Right renal cortex interstitium (tissue), 3 donors: ENCODE measurements around the gene DCDC2B. TPM values are rescaled to one million over a fixed set of nuclear protein-coding genes. Genes with fewer than 3 reads are reported as not detected.

Source experiments
- DNase-seq, 3 donors: peaks; one replicate each; pipeline ENCODE4 v3.0.0-alpha.2; 2013; ENCODE audit warnings: low read depth in 3 of 3, low spot score in 2 of 3
- polyA plus RNA-seq, 3 donors: library from polyadenylated mRNA; unstranded; fragments of 120-200 nt; gene quantifications; one replicate each; pipeline ENCODE4 v1.2.1, GENCODE V29; 2013; ENCODE audit not compliant: insufficient read length in 3 of 3

The DCDC2B gene
- polyA plus RNA-seq, 3 donors, result 0.37 to 0.74 (median 0.62) TPM

- peak in 1 of 3 donors; percentile 91 for DNase-seq
These were observed 13.3 kb downstream of the DCDC2B start, which contains the start of the genes EIF3I and TMEM234 for GRCh38 chr1:32221980-32222755. EIF3I (plus strand) TSS chr1:32222407; CDS start chr1:32222442, 35 bp downstream. TMEM234 (minus strand) TSS chr1:32222353; CDS start chr1:32222322, 31 bp downstream.

GRCh38 chr1:32223683-32224082 lies 14.8 kb downstream of the DCDC2B start:
- DNase-seq, result no peak

GRCh38 chr1:32224285-32224684 lies 15.4 kb downstream of the DCDC2B start:
- DNase-seq, result no peak

GRCh38 chr1:32228771-32229170 lies 19.9 kb downstream of the DCDC2B start:
- DNase-seq, result no peak

GRCh38 chr1:32231843-32232432 lies 23.0 kb downstream of the DCDC2B start:
- DNase-seq, result no peak

GRCh38 chr1:32232558-32233304 lies 23.8 kb downstream of the DCDC2B start:
- DNase-seq, result no peak

GRCh38 chr1:32234792-32235191 lies 25.9 kb downstream of the DCDC2B start:
- no peak for DNase-seq

- no peak for DNase-seq
These were observed 30.4 kb downstream of the DCDC2B start for GRCh38 chr1:32239337-32239736.

GRCh38 chr1:32239790-32240139 lies 30.9 kb downstream of the DCDC2B start:
- DNase-seq, result no peak

GRCh38 chr1:32240140-32240951 lies 31.5 kb downstream of the DCDC2B start:
- no peak for DNase-seq

GRCh38 chr1:32241001-32241763 lies 32.3 kb downstream of the DCDC2B start:
- no peak for DNase-seq

- DNase-seq, result no peak
These were observed 33.5 kb downstream of the DCDC2B start for GRCh38 chr1:32242341-32242851.

- DNase-seq, result no peak
These were observed 38.0 kb downstream of the DCDC2B start, which contains the start of gene FAM167B for GRCh38 chr1:32246888-32247273. FAM167B (plus strand) TSS chr1:32247222; CDS start chr1:32247422, 200 bp downstream.

- DNase-seq, result no peak
These were observed 38.6 kb downstream of the DCDC2B start for GRCh38 chr1:32247452-32247851.

GRCh38 chr1:32247983-32248889 lies 39.3 kb downstream of the DCDC2B start:
- DNase-seq, result no peak

GRCh38 chr1:32249831-32250525 lies 41.1 kb downstream of the DCDC2B start:
- no peak for DNase-seq

- no peak for DNase-seq
These were observed 42.2 kb downstream of the DCDC2B start, which contains the start of gene LCK for GRCh38 chr1:32250893-32251716. LCK (plus strand) TSS chr1:32251265; CDS start chr1:32274330, 23,065 bp downstream.
